ENCODE data around the gene RGS19.

Gene RGS19

DNA sequence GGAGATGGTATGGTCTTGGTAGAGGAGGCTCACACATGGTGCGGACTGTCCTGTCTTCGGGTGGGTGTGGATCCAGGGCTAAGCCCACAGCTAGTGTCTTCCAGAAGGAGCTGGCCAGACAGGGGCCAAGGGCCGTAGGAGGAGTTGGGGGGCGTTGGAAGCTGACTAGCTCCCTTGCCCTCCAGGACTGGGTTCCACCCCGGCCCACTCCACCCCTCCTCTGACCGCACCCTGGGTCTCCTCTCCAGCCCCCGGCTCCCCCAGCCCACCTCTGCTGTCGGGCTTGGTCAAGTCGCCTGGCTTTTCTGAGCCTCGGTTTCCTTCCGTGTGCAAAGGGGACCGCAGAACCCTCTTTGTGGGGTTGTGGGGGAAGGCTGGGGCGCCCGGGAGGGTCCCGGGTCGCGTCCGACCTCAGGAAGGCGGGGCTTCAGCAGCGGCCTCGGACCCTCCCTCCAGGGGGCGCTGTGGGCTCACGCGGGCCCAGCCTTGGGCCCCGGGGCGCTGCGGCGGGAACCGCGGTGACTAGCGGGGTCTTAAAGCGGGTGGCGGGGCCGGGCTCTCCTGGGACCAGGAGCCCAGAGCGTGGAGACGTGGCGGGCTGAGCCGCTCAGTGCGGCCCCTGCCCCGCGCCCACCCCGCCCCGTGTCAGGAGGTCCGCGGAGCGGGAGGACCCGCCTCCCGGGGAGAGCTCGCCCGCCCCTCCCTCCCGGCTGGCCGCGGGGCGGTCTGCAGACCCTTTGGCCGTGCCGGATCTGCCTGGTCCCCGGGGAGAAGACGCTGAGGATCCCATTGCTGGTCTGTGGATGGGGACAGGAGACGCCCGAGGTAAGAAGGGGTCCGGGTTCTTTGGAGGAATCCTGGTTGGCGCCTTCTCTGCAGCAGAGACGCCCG is 22.7 kb upstream of the RGS19 start:
- peak; percentile 48 for DNase-seq
- Histone ChIP-seq H2BK5ac (ENCODE audit: low read length) (no peak overlapping the region), H3K4me3 (ENCODE audit: low read length) (no peak overlapping the region), H3K18ac (ENCODE audit: low read length) (no peak overlapping the region), H2BK15ac (replicated peaks; ENCODE audit: low read depth) (no peak overlapping the region), H3K27ac (ENCODE audit: low read depth, low read length) (no peak overlapping the region), H3K23ac (ENCODE audit: low read length) (no peak overlapping the region), H3K4me1 (ENCODE audit: control insufficient read depth, low read depth, low read length) (no peaks in the 10 kb centered on the region), H3K56ac (ENCODE audit: low read length) (peak overlapping the region; percentile 61), H4K5ac (ENCODE audit: low read length) (no peak overlapping the region), H3K79me1 (ENCODE audit: low read length) (no peaks in the 10 kb centered on the region), H3K4ac (ENCODE audit: low read depth, low read length) (no peak overlapping the region), H3K4me2 (ENCODE audit: low read length) (peak overlapping the region; percentile 35), H3K27me3 (ENCODE audit: insufficient read depth, low read length, poor library complexity) (no peaks in the 10 kb centered on the region), H3K36me3 (ENCODE audit: control insufficient read depth, insufficient read depth, low read length) (no peaks in the 10 kb centered on the region), H3K79me2 (ENCODE audit: control insufficient read depth, insufficient read depth, low read length) (no peaks in the 10 kb centered on the region), H3K9ac (ENCODE audit: low read length) (peak overlapping the region; percentile 35), H2AK5ac (ENCODE audit: low read length) (no peak overlapping the region), H2BK120ac (ENCODE audit: low read depth, low read length) (no peak overlapping the region), H4K8ac (ENCODE audit: low read depth, low read length) (no peak overlapping the region)
- no CpG with 5 or more reads among the region's 64 CpGs for WGBS (ENCODE audit: extremely low coverage, insufficient coverage, low lambda C conversion rate)

GRCh38 chr20:64100946-64101688 is 21.8 kb upstream of the RGS19 start:
- H3K79me1 ChIP-seq (ENCODE audit: low read length) = no peaks in the 10 kb centered on the region
- no peak overlapping the region for H3K27ac ChIP-seq (ENCODE audit: low read depth, low read length)
- DNase-seq = no peak
- no peak overlapping the region for H4K8ac ChIP-seq (ENCODE audit: low read depth, low read length)
- no peak overlapping the region for H3K23ac ChIP-seq (ENCODE audit: low read length)
- no CpG with 5 or more reads among the region's 9 CpGs for WGBS (ENCODE audit: extremely low coverage, insufficient coverage, low lambda C conversion rate)
- no peak overlapping the region for H3K56ac ChIP-seq (ENCODE audit: low read length)
- no peak overlapping the region for H3K9ac ChIP-seq (ENCODE audit: low read length)
- no peaks in the 10 kb centered on the region for H3K79me2 ChIP-seq (ENCODE audit: control insufficient read depth, insufficient read depth, low read length)
- H3K4ac ChIP-seq (ENCODE audit: low read depth, low read length) = no peak overlapping the region
- no peak overlapping the region for H4K5ac ChIP-seq (ENCODE audit: low read length)
- H3K4me3 ChIP-seq (ENCODE audit: low read length) = no peak overlapping the region
- H2BK5ac ChIP-seq (ENCODE audit: low read length) = no peak overlapping the region
- H2AK5ac ChIP-seq (ENCODE audit: low read length) = no peak overlapping the region
- no peak overlapping the region for H2BK120ac ChIP-seq (ENCODE audit: low read depth, low read length)
- no peak overlapping the region for H3K18ac ChIP-seq (ENCODE audit: low read length)
- no peak overlapping the region for H2BK15ac ChIP-seq (replicated peaks; ENCODE audit: low read depth)
- H3K4me1 ChIP-seq (ENCODE audit: control insufficient read depth, low read depth, low read length) = no peaks in the 10 kb centered on the region
- H3K36me3 ChIP-seq (ENCODE audit: control insufficient read depth, insufficient read depth, low read length) = no peaks in the 10 kb centered on the region
- H3K27me3 ChIP-seq (ENCODE audit: insufficient read depth, low read length, poor library complexity) = no peaks in the 10 kb centered on the region
- H3K4me2 ChIP-seq (ENCODE audit: low read length) = no peak overlapping the region

DNA sequence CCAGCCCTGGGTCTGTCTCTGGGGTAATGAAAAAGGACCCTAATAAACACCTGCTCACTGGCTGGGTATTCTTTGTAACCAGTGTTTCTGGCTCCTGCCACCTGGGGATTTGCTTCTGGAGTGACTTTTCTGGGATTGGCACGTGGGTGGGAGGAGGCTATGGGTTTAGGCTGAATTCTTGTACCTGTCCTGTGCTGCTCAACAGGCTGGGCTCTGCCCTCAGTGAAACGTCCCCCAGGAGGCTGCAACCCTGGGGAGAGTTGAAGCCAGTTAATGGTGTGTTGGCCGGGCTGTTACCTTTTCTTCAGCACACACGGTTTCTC is 21.2 kb upstream of the RGS19 start:
- Histone ChIP-seq H3K23ac (ENCODE audit: low read length) (no peak overlapping the region), H3K18ac (ENCODE audit: low read length) (no peak overlapping the region), H2BK15ac (replicated peaks; ENCODE audit: low read depth) (no peak overlapping the region), H3K79me1 (ENCODE audit: low read length) (no peaks in the 10 kb centered on the region), H3K36me3 (ENCODE audit: control insufficient read depth, insufficient read depth, low read length) (no peaks in the 10 kb centered on the region), H3K4me2 (ENCODE audit: low read length) (no peak overlapping the region), H4K5ac (ENCODE audit: low read length) (no peak overlapping the region), H3K4ac (ENCODE audit: low read depth, low read length) (no peak overlapping the region), H2BK120ac (ENCODE audit: low read depth, low read length) (no peak overlapping the region), H3K56ac (ENCODE audit: low read length) (no peak overlapping the region), H2AK5ac (ENCODE audit: low read length) (no peak overlapping the region), H3K4me1 (ENCODE audit: control insufficient read depth, low read depth, low read length) (no peaks in the 10 kb centered on the region), H4K8ac (ENCODE audit: low read depth, low read length) (no peak overlapping the region), H3K27ac (ENCODE audit: low read depth, low read length) (no peak overlapping the region), H3K9ac (ENCODE audit: low read length) (no peak overlapping the region), H3K27me3 (ENCODE audit: insufficient read depth, low read length, poor library complexity) (no peaks in the 10 kb centered on the region), H3K4me3 (ENCODE audit: low read length) (no peak overlapping the region), H2BK5ac (ENCODE audit: low read length) (no peak overlapping the region), H3K79me2 (ENCODE audit: control insufficient read depth, insufficient read depth, low read length) (no peaks in the 10 kb centered on the region)
- DNase-seq = no peak
- WGBS (ENCODE audit: extremely low coverage, insufficient coverage, low lambda C conversion rate) = no CpG with 5 or more reads among the region's 4 CpGs

GRCh38 chr20:64099880-64100565 is 20.7 kb upstream of the RGS19 start:
- no peaks in the 10 kb centered on the region for H3K79me1 ChIP-seq (ENCODE audit: low read length)
- no peak overlapping the region for H2BK15ac ChIP-seq (replicated peaks; ENCODE audit: low read depth)
- no peaks in the 10 kb centered on the region for H3K4me1 ChIP-seq (ENCODE audit: control insufficient read depth, low read depth, low read length)
- H2AK5ac ChIP-seq (ENCODE audit: low read length) = no peak overlapping the region
- H3K4me3 ChIP-seq (ENCODE audit: low read length) = no peak overlapping the region
- H3K4me2 ChIP-seq (ENCODE audit: low read length) = no peak overlapping the region
- H2BK5ac ChIP-seq (ENCODE audit: low read length) = no peak overlapping the region
- H3K36me3 ChIP-seq (ENCODE audit: control insufficient read depth, insufficient read depth, low read length) = no peaks in the 10 kb centered on the region
- H3K27me3 ChIP-seq (ENCODE audit: insufficient read depth, low read length, poor library complexity) = no peaks in the 10 kb centered on the region
- H3K56ac ChIP-seq (ENCODE audit: low read length) = no peak overlapping the region
- H3K9ac ChIP-seq (ENCODE audit: low read length) = no peak overlapping the region
- H3K18ac ChIP-seq (ENCODE audit: low read length) = no peak overlapping the region
- no peak overlapping the region for H3K27ac ChIP-seq (ENCODE audit: low read depth, low read length)
- no peaks in the 10 kb centered on the region for H3K79me2 ChIP-seq (ENCODE audit: control insufficient read depth, insufficient read depth, low read length)
- no peak overlapping the region for H4K8ac ChIP-seq (ENCODE audit: low read depth, low read length)
- no peak for DNase-seq
- no CpG with 5 or more reads among the region's 14 CpGs for WGBS (ENCODE audit: extremely low coverage, insufficient coverage, low lambda C conversion rate)
- H2BK120ac ChIP-seq (ENCODE audit: low read depth, low read length) = no peak overlapping the region
- H3K23ac ChIP-seq (ENCODE audit: low read length) = no peak overlapping the region
- H3K4ac ChIP-seq (ENCODE audit: low read depth, low read length) = no peak overlapping the region
- no peak overlapping the region for H4K5ac ChIP-seq (ENCODE audit: low read length)

GRCh38 chr20:64099086-64099786 is 19.9 kb upstream of the RGS19 start:
- no peak overlapping the region for H2BK15ac ChIP-seq (replicated peaks; ENCODE audit: low read depth)
- WGBS (ENCODE audit: extremely low coverage, insufficient coverage, low lambda C conversion rate) = no CpG with 5 or more reads among the region's 21 CpGs
- no peaks in the 10 kb centered on the region for H3K27me3 ChIP-seq (ENCODE audit: insufficient read depth, low read length, poor library complexity)
- H3K36me3 ChIP-seq (ENCODE audit: control insufficient read depth, insufficient read depth, low read length) = no peaks in the 10 kb centered on the region
- no peak overlapping the region for H3K4me2 ChIP-seq (ENCODE audit: low read length)
- no peak overlapping the region for H3K18ac ChIP-seq (ENCODE audit: low read length)
- H3K79me2 ChIP-seq (ENCODE audit: control insufficient read depth, insufficient read depth, low read length) = no peaks in the 10 kb centered on the region
- H3K23ac ChIP-seq (ENCODE audit: low read length) = no peak overlapping the region
- no peak overlapping the region for H3K9ac ChIP-seq (ENCODE audit: low read length)
- H4K5ac ChIP-seq (ENCODE audit: low read length) = no peak overlapping the region
- H2BK120ac ChIP-seq (ENCODE audit: low read depth, low read length) = no peak overlapping the region
- H3K4ac ChIP-seq (ENCODE audit: low read depth, low read length) = no peak overlapping the region
- no peak for DNase-seq
- no peak overlapping the region for H3K4me3 ChIP-seq (ENCODE audit: low read length)
- H3K4me1 ChIP-seq (ENCODE audit: control insufficient read depth, low read depth, low read length) = no peaks in the 10 kb centered on the region
- H3K79me1 ChIP-seq (ENCODE audit: low read length) = no peaks in the 10 kb centered on the region
- no peak overlapping the region for H3K27ac ChIP-seq (ENCODE audit: low read depth, low read length)
- H2BK5ac ChIP-seq (ENCODE audit: low read length) = no peak overlapping the region
- H2AK5ac ChIP-seq (ENCODE audit: low read length) = no peak overlapping the region
- H3K56ac ChIP-seq (ENCODE audit: low read length) = no peak overlapping the region
- H4K8ac ChIP-seq (ENCODE audit: low read depth, low read length) = no peak overlapping the region
